Measurements from ENCODE around the gene SPAG16.
"Not testable (repeated sequence)": the region's sequence is repeated elsewhere in the genome, so short reads cannot be mapped to it uniquely, and the experiment has no call there.

Gene SPAG16

DNA sequence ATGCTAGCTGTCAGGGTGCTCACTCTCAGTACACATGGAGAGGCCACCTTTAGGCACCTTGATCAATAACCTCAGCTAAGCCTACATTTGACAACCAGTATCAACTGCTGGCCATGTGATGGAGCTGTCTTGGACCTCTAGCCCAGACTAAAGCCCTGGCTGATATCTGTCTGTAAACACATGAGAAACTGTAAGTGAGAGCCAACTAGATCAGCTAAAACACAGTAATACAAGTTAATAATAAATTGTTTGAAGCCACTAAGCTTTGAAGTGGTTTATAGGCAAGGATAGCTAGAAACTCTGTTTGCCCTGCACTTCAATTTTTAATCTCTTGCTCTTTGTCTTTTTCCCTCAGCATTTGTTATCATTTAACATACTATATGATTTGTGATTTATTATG, 407.1 kb downstream of the SPAG16 start:
- no peak for DNase-seq (ENCODE audit: low read depth, low spot score)

DNA sequence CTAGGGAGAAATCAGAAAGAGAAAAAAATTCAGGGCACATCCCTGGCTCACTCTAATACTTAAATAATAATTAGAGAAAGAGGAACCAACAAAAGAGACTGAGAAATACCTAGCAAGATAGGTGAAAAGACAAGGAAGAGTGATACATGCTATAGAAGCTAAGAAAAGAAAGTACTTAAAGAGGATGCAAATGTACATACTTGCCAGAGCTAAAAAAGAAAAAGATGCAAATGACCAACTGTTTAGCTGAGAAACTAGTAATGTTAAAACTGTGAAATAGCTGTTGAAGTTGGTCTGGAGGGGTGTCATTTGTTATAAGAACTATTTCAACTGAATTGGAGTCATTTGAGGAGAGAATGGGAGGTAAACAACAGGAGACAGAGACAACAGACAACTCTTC, 412.2 kb downstream of the SPAG16 start:
- DNase-seq (ENCODE audit: low read depth, low spot score), result no peak

DNA sequence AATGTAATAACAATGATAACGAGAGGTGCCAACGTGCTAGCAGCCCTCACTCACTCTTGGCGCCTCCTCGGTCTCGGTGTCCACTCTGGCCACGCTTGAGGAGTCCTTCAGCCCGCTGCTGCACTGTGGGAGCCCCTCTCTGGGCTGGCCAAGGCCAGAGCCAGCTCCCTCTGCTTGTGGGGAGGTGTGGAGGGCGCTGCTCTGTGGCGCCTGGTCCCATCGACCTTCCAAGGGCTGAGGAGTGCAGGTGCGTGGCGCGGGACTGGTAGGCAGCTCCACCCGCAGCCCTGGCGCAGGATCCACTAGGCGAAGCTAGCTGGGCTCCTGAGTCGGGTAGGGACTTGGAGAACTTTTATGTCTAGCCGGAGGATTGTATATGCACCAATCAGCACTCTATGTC, 417.1 kb downstream of the SPAG16 start:
- not testable (repeated sequence) for DNase-seq (ENCODE audit: low read depth, low spot score)

DNA sequence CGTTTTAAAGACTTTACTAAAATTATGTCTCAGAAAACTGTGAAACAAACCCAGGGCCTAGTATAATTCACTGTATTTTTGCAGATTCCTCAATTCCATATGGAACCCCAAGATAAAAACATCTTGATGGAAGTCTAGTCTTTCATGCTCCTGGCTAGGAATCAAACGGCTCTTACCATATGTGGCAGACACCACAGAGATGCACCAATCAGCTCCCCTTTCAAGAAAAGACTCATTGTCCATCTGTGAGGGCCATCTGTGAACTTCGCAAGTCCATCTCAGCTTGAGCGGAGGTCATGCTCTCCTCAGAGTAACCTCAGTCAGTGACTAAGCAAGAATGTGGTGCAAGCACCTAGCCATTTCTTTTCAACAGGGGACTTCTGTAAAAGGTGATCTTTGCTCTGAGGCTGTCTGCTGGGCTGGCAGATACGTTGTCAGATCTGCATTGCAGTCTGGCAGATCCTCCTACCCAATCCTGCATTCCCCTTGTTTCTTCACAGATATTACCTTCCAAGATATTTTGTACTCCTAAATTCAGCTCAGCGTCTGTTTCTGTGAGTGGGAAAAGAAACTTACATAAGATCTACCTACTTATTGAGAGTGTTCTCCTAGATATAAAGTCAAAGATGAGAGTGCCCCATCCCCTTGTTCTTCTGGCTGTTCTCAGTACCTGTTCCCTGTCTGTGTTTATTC, 419.3 kb downstream of the SPAG16 start:
- DNase-seq (ENCODE audit: low read depth, low spot score), result no peak

- DNase-seq (ENCODE audit: low read depth, low spot score), result no peak
These were observed 425.9 kb downstream of the SPAG16 start for GRCh38 chr2:213710164-213710563.

DNA sequence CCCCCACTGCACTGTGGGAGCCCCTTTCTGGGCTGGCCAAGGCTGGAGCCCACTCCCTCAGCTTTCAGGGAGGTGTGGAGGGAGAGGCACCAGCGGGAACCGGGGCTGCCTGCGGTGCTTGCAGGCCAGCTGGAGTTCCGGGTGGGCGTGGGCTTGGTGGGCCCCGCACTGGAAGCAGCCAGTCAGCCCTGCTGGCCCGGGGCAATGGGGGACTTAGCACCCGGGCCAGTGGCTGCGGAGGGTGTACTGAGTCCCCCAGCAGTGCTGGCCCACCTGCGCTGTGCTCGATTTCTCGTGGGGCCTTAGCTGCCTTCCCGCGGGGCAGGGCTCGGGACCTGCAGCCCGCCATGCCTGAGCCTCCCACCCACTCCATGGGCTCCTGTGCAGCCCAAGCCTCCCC, 434.1 kb downstream of the SPAG16 start:
- DNase-seq (ENCODE audit: low read depth, low spot score), result not testable (repeated sequence)

DNA sequence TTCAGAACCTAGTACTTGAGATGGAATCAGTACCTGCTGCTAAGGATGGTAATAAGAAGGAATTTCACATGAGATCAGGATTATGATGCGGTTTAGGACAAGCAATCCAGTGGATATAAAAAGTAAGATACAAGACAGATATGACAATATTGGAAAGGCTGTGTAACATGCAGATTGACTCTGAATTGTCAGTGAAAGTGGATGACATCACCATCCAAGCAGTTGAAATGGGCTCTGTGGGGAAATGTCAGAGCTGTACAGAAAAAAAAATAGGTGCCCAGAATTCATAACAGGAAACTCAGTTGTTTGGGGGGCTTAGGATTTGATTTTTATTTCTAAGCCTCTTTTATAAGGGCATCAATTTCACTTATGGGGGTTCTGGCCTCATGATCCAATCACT, 438.3 kb downstream of the SPAG16 start:
- DNase-seq (ENCODE audit: low read depth, low spot score), result no peak

GRCh38 chr2:213723041-213723560, 438.8 kb downstream of the SPAG16 start:
- DNase-seq (ENCODE audit: low read depth, low spot score), result no peak

DNA sequence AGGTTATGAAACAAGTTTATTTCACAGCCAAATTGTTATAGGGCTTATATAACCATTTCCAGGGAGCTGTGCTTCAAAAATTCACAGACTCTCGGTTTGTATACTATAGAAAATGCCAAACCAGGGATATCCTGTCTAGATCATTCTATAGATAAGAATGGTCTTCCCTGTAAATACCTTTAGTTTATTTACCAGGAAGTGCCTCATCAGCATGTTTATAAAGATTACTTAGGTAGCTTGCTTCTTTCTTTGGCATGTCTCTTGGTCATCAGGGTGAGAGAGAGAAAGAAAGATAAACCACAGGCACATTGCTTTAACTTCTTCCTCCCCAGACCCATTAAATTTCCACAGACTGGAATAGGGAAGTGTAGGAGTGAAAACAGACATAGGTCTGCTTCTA, 439.4 kb downstream of the SPAG16 start:
- no peak for DNase-seq (ENCODE audit: low read depth, low spot score)

DNA sequence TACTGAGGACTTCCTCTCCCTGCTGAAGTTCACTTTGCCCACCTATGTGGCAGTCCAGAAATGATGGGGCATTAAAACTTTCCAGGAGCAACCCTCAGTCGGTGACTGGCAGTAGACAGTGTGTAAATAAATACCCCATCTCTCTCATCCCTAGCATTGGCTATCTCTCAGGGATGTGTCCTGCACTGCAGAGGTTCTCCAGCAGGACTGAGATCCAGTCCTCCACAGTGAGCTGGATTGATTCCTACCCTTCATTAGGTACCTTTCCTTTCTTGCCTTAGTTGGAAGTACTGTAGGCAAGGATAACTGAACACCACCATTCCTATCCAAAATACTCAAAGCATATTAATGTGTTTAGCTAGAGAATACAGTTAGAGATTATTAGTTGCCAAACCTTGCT, 441.8 kb downstream of the SPAG16 start:
- no peak for DNase-seq (ENCODE audit: low read depth, low spot score)

DNA sequence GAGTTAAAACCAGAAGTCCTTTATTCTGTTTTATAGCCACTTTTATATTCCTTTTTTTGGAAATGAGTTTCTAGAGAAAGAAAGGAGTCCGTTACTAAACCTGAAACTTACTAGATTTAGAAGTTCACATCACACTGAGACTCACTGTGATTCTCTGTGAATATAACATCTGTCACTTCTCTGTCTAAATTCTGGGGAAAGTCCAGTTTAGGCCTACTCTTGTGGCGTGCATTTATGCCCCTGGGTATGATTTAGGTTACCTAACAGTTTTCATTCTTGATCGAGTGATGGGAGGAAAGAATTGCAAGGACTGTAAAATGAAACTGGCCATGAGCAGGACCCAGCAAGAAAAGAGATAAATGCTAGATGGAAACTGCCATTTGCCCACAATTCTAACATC, 449.6 kb downstream of the SPAG16 start:
- no peak for DNase-seq (ENCODE audit: low read depth, low spot score)

DNA sequence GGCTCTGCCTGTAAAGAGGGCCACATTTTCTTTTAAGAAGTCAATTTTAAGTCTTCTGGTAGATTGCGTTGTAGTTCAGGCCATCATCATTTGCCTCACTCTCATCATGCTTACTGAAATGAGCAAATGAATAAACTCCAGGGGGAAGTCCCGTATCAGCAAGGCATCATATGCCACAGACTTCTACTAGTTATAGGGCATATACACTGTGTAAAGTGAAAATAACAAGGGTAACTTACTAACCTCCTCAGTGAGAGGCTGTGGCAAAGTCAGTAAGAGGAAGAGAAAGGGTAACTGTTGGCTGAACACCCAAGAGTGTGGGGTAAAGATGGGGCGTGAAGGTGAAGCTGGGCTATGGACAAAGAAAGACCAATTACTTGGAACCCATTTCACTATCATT, 456.2 kb downstream of the SPAG16 start:
- no peak for DNase-seq (ENCODE audit: low read depth, low spot score)

GRCh38 chr2:213751446-213751845, 467.2 kb downstream of the SPAG16 start:
- DNase-seq (ENCODE audit: low read depth, low spot score), result no peak

- DNase-seq (ENCODE audit: low read depth, low spot score), result no peak
These were observed 468.3 kb downstream of the SPAG16 start for GRCh38 chr2:213752575-213752974.

GRCh38 chr2:213757525-213757924, 473.3 kb downstream of the SPAG16 start:
- no peak for DNase-seq (ENCODE audit: low read depth, low spot score)

DNA sequence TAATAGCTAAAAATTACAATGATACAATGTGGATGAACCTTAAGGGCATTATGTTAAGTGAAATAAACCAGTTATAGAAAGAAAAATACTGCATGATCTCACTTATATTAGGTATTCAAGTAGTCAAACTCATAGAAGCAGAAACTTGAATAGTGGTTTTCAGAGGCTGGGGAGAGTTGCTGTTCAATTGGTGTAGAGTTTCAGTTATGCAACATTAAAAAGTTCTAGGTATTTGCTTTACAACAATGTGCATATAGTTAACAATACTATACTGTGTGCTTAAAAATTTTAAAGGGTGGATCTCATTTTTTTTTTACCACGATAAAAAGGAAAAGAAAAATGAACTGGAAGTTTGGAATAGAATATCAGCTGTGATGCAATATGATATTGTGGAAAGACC, 479.1 kb downstream of the SPAG16 start:
- no peak for DNase-seq (ENCODE audit: low read depth, low spot score)

DNA sequence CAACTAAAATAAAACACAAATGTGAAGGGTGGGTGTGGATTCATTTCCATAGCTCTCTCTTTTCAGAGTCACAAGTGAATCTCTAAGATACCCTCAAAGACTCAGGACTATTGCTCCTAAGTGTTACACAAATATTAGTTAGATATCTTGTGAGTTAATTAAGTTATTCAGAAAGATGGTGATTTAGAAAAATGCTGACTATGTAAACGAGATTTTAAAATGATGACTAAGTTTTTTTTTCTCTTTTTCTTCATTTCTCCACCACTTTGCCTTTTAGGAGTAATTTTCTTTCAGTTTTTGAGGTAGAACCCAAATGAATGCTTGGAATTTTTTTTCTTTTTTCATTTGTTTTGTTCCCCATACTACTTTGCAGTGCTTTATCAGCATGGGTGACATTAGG, 479.7 kb downstream of the SPAG16 start:
- no peak for DNase-seq (ENCODE audit: low read depth, low spot score)

- no peak for DNase-seq (ENCODE audit: low read depth, low spot score)
These were observed 480.6 kb downstream of the SPAG16 start for GRCh38 chr2:213764849-213765248.

- no peak for DNase-seq (ENCODE audit: low read depth, low spot score)
These were observed 481.8 kb downstream of the SPAG16 start for GRCh38 chr2:213766062-213766461.

DNA sequence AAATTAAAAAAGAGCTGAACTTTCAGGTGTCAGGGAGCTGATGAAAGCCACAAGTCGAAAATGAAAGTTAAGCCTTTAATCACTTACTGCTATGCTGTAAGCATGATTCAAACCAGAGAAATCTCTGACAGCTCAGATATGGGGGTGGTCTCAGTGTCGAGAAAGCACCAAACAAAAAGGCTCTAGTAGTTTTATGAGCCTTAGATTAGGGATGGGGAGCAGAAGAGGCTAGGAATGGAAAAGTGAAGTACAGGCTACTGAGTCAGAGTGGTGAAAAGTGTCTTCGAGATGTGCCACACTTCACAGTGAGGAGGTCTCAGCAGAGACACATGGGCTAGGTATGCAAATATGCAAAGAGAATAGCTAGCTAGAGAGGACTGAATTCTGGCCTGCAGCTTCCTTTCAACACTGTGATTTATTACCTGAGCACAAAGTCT, 482.2 kb downstream of the SPAG16 start:
- no peak for DNase-seq (ENCODE audit: low read depth, low spot score)

DNA sequence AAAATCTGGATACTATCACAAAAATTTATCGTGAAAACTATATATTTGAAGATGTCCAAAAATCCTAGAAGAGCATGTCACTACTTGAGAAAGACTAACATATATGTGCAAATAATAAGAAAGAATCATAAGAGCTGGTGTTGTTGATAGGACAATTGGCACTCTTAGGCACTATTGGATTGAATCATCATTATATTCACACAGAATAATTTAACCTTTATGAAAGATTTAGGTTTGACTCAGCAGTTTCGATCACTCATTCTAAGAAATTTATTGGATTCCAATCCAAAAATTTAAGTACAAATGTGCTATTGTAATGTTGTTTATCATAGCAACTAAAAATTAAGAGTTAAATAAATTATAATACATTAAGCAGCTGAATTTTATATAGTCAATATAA, 503.6 kb downstream of the SPAG16 start:
- no peak for DNase-seq (ENCODE audit: low read depth, low spot score)

- no peak for DNase-seq (ENCODE audit: low read depth, low spot score)
These were observed 505.7 kb downstream of the SPAG16 start for GRCh38 chr2:213789940-213790339.

GRCh38 chr2:213792045-213792444, 507.8 kb downstream of the SPAG16 start:
- DNase-seq (ENCODE audit: low read depth, low spot score), result no peak

All from activated CD4-positive, CD25-positive, alpha-beta regulatory T cell treated with anti-CD3 and anti-CD28 coated beads, Interleukin-2, amount 50 U/mL, for 16 hours (primary cell).